Fibroblast of lung (primary cell): Measurements from ENCODE around the gene C19orf38. TPM values are rescaled to one million over a fixed set of nuclear protein-coding genes. Genes with fewer than 3 reads are reported as not detected.

Experiments used
- DNase-seq, 2 donors: peaks; one replicate each; pipeline versions ENCODE4 v3.0.0 to v3.0.0-alpha.2; 2010; ENCODE audit warnings: low read depth in 2 of 2
- H2AFZ ChIP-seq: 2 replicates; pipeline ENCODE4 v1.5.1; 2012; ENCODE audit warnings: low read length, control low read depth, inconsistent platforms
- H3K27ac ChIP-seq: 2 replicates; pipeline ENCODE4 v1.5.1; 2011; ENCODE audit warnings: low read length, control low read depth; ENCODE audit not compliant: insufficient read depth
- H3K27me3 ChIP-seq: 2 replicates; pipeline ENCODE4 v1.5.1; 2011; ENCODE audit warnings: mild to moderate bottlenecking, low read length; ENCODE audit not compliant: control insufficient read depth, insufficient read depth
- H3K36me3 ChIP-seq: 2 replicates; pipeline ENCODE4 v1.5.1; 2011; ENCODE audit warnings: low read length; ENCODE audit not compliant: control insufficient read depth, insufficient read depth
- H3K4me1 ChIP-seq: 2 replicates; pipeline ENCODE4 v1.5.1; 2011; ENCODE audit warnings: low read length; ENCODE audit not compliant: control insufficient read depth, insufficient read depth; ENCODE audit errors: extremely low read depth
- H3K4me2 ChIP-seq: 2 replicates; pipeline ENCODE4 v1.5.1; 2011; ENCODE audit warnings: low read length, control low read depth; ENCODE audit not compliant: insufficient read depth; ENCODE audit errors: extremely low read depth
- H3K4me3 ChIP-seq, 4 experiments: fragments of 200-600 bp in 1 of 4; sonication (generic) in 1 of 4; replicated peaks in 1 of 4; 2 replicates each; pipeline ENCODE4 v1.5.1; 2011 to 2016; ENCODE audit warnings: low read length in 4 of 4, low read depth in 3 of 4, mild to moderate bottlenecking in 3 of 4, control low read depth in 2 of 4, inconsistent platforms in 1 of 4, mixed read lengths in 1 of 4; ENCODE audit not compliant: insufficient read depth in 1 of 4; ENCODE audit errors: control extremely low read depth in 1 of 4
- H3K79me2 ChIP-seq: 2 replicates; pipeline ENCODE4 v1.5.1; 2012; ENCODE audit warnings: mild to moderate bottlenecking, low read length, inconsistent platforms; ENCODE audit not compliant: control insufficient read depth, insufficient read depth
- H3K9ac ChIP-seq: 2 replicates; pipeline ENCODE4 v1.5.1; 2011; ENCODE audit warnings: mild to moderate bottlenecking, low read length, control low read depth; ENCODE audit not compliant: insufficient read depth
- H3K9me3 ChIP-seq: 2 replicates; pipeline ENCODE4 v1.5.1; 2012; ENCODE audit warnings: low read depth, low read length; ENCODE audit not compliant: control insufficient read depth, insufficient read depth
- H4K20me1 ChIP-seq: 2 replicates; pipeline ENCODE4 v1.5.1; 2011; ENCODE audit warnings: low read length; ENCODE audit not compliant: control insufficient read depth, insufficient read depth; ENCODE audit errors: extremely low read depth
- CTCF ChIP-seq, 2 donors: IDR thresholded peaks in 1 of 2; conservative IDR thresholded peaks in 1 of 2; 1 replicate in 1 of 2; 2 replicates in 1 of 2; pipeline ENCODE4 v1.5.1; 2011 to 2012; ENCODE audit warnings: low read length in 2 of 2, control low read depth in 1 of 2, inconsistent platforms in 1 of 2, low read depth in 1 of 2, mild to moderate bottlenecking in 1 of 2
- EZH2 ChIP-seq: IDR thresholded peaks from 2 replicates; pipeline ENCODE4 v1.5.1; 2012; ENCODE audit warnings: low read length, control low read depth, mild to moderate bottlenecking; ENCODE audit errors: missing control alignments
- polyA plus RNA-seq, 2 donors: library from polyadenylated mRNA; depleted of rRNA in 1 of 2; stranded (reverse) in 1 of 2; unstranded in 1 of 2; fragments of >200 nt; gene quantifications; 2 replicates each; pipeline ENCODE4 v1.2.1, GENCODE V29; 2011 to 2012; ENCODE audit warnings: missing spikeins in 1 of 2
- total RNA-seq: library from RNA; depleted of rRNA; stranded (reverse); fragments of >200 nt; gene quantifications from 2 replicates; pipeline ENCODE4 v1.2.1, GENCODE V29; 2014

Gene C19orf38
- total and polyA plus RNA-seq, 2 donors (not counting 1 experiment from before 2014, with no cell fraction given): 0.08 to 1.3 TPM

GRCh38 chr19:10878253-10878652 lies 30.0 kb downstream of the C19orf38 start:
- H3K9me3 ChIP-seq: no peaks in the 10 kb centered on the region
- H3K79me2 ChIP-seq: peaks cover 70% of the 10 kb centered on the region
- no peak overlapping the region for H2AFZ ChIP-seq
- no peak overlapping the region for H3K9ac ChIP-seq
- TF ChIP-seq CTCF (conservative IDR thresholded peaks at IDR 0.05 in 1 of 2, IDR thresholded peaks at IDR 0.05 in 1 of 2; ENCODE audit: low read depth in 1 of 2, low read length in 2 of 2): no peak
- TF ChIP-seq EZH2: no peak
- H3K4me2 ChIP-seq: peak overlapping the region; percentile 59
- H3K4me3 ChIP-seq: no peak overlapping the region
- peaks cover 5% of the 10 kb centered on the region for H3K4me1 ChIP-seq
- peak overlapping the region; percentile 8 for H3K27ac ChIP-seq
- H3K36me3 ChIP-seq: no peaks in the 10 kb centered on the region
- H4K20me1 ChIP-seq: no peaks in the 10 kb centered on the region
- DNase-seq: no peak
- H3K27me3 ChIP-seq: no peaks in the 10 kb centered on the region

- Histone ChIP-seq H3K4me3 (no peak overlapping the region), H3K9me3 (no peaks in the 10 kb centered on the region), H3K27ac (no peak overlapping the region), H3K36me3 (no peaks in the 10 kb centered on the region), H3K4me2 (no peak overlapping the region), H4K20me1 (no peaks in the 10 kb centered on the region), H2AFZ (no peak overlapping the region), H3K4me1 (peaks cover 5% of the 10 kb centered on the region), H3K79me2 (peaks cover 56% of the 10 kb centered on the region), H3K9ac (no peak overlapping the region), H3K27me3 (no peaks in the 10 kb centered on the region)
- TF ChIP-seq CTCF (conservative IDR thresholded peaks at IDR 0.05 in 1 of 2, IDR thresholded peaks at IDR 0.05 in 1 of 2; ENCODE audit: low read depth in 1 of 2, low read length in 2 of 2): no peak
- no peak for DNase-seq
Measured at GRCh38 chr19:10881403-10882107, 33.3 kb downstream of the C19orf38 start.

GRCh38 chr19:10882108-10882457 lies 33.9 kb downstream of the C19orf38 start:
- no peaks in the 10 kb centered on the region for H3K36me3 ChIP-seq
- no peak overlapping the region for H3K4me2 ChIP-seq
- H3K79me2 ChIP-seq: peaks cover 55% of the 10 kb centered on the region
- H3K4me1 ChIP-seq: peaks cover 3% of the 10 kb centered on the region
- H2AFZ ChIP-seq: no peak overlapping the region
- no peak overlapping the region for H3K9ac ChIP-seq
- no peaks in the 10 kb centered on the region for H3K27me3 ChIP-seq
- DNase-seq: no peak
- H3K27ac ChIP-seq: no peak overlapping the region
- no peaks in the 10 kb centered on the region for H4K20me1 ChIP-seq
- TF ChIP-seq EZH2 (no peak), CTCF (conservative IDR thresholded peaks at IDR 0.05 in 1 of 2, IDR thresholded peaks at IDR 0.05 in 1 of 2; ENCODE audit: low read depth in 1 of 2, low read length in 2 of 2) (no peak)
- no peaks in the 10 kb centered on the region for H3K9me3 ChIP-seq
- H3K4me3 ChIP-seq: no peak overlapping the region
